GM12873 (cell line): ENCODE results near the gene CSAD.

Experiments
- CTCF ChIP-seq: IDR thresholded peaks from 2 replicates; pipeline ENCODE4 v1.5.1; 2012; ENCODE audit warnings: low read depth, mild to moderate bottlenecking, moderate library complexity, low read length, control low read depth; ENCODE audit not compliant: insufficient read depth; ENCODE audit errors: missing control alignments

The CSAD gene

GRCh38 chr12:53133722-53134121 is 47.0 kb downstream of the CSAD start:
- TF ChIP-seq CTCF = no peak

- no peak for TF ChIP-seq CTCF
Measured at GRCh38 chr12:53131844-53132243, 48.9 kb downstream of the CSAD start.

- TF ChIP-seq CTCF = no peak
Measured at GRCh38 chr12:53128780-53129569, 51.8 kb downstream of the CSAD start.

GRCh38 chr12:53127169-53127568 is 53.6 kb downstream of the CSAD start:
- TF ChIP-seq CTCF = no peak

GRCh38 chr12:53124352-53124723 is 56.4 kb downstream of the CSAD start:
- no peak for TF ChIP-seq CTCF

GRCh38 chr12:53123578-53124351 is 57.0 kb downstream of the CSAD start:
- no peak for TF ChIP-seq CTCF

GRCh38 chr12:53122961-53123468 is 57.7 kb downstream of the CSAD start:
- TF ChIP-seq CTCF = no peak
